ENCODE measurements around the gene ADCY3.

The ADCY3 gene

GRCh38 chr2:24888177-24888576, 31.9 kb downstream of the ADCY3 start:
- TF ChIP-seq CTCF (IDR thresholded peaks at IDR 0.05; ENCODE audit: low read length, missing control alignments): no peak
- H3K4me3 ChIP-seq (replicated peaks; ENCODE audit: low read depth, low read length): no peak overlapping the region
- DNase-seq (ENCODE audit: low read depth): no peak

- H3K4me3 ChIP-seq (replicated peaks; ENCODE audit: low read depth, low read length): no peak overlapping the region
- DNase-seq (ENCODE audit: low read depth): no peak
- TF ChIP-seq CTCF (IDR thresholded peaks at IDR 0.05; ENCODE audit: low read length, missing control alignments): no peak
Observed at GRCh38 chr2:24887307-24887874, 32.6 kb downstream of the ADCY3 start.

- no peak overlapping the region for H3K4me3 ChIP-seq (replicated peaks; ENCODE audit: low read depth, low read length)
- no peak for TF ChIP-seq CTCF (IDR thresholded peaks at IDR 0.05; ENCODE audit: low read length, missing control alignments)
- DNase-seq (ENCODE audit: low read depth): no peak
Observed at GRCh38 chr2:24886691-24887304, 33.2 kb downstream of the ADCY3 start.

- DNase-seq (ENCODE audit: low read depth): no peak
- H3K4me3 ChIP-seq (replicated peaks; ENCODE audit: low read depth, low read length): no peak overlapping the region
- TF ChIP-seq CTCF (IDR thresholded peaks at IDR 0.05; ENCODE audit: low read length, missing control alignments): no peak
Observed at GRCh38 chr2:24886126-24886501, 33.9 kb downstream of the ADCY3 start.

- no peak for DNase-seq (ENCODE audit: low read depth)
Observed at GRCh38 chr2:24885221-24886125, 34.6 kb downstream of the ADCY3 start.

GRCh38 chr2:24883946-24884345, 36.1 kb downstream of the ADCY3 start:
- no peak overlapping the region for H3K4me3 ChIP-seq (replicated peaks; ENCODE audit: low read depth, low read length)
- peak; percentile 54 for DNase-seq (ENCODE audit: low read depth)
- TF ChIP-seq CTCF (IDR thresholded peaks at IDR 0.05; ENCODE audit: low read length, missing control alignments): no peak

More at GRCh38 chr2:24885221-24886125, 34.6 kb downstream of the ADCY3 start:
- H3K4me3 ChIP-seq (replicated peaks; ENCODE audit: low read depth, low read length): no peak overlapping the region
- no peak for TF ChIP-seq CTCF (IDR thresholded peaks at IDR 0.05; ENCODE audit: low read length, missing control alignments)

Data from fibroblast of pulmonary artery (primary cell).